ENCODE data around the gene NFIA.

NFIA gene

GRCh38 chr1:61486783-61487536 is 404.6 kb downstream of the NFIA start:
- TF ChIP-seq CTCF (conservative IDR thresholded peaks at IDR 0.05; ENCODE audit: low read depth, low read length), result no peak
- H3K4me3 ChIP-seq (ENCODE audit: low read depth, low read length), result no peak overlapping the region
- DNase-seq (ENCODE audit: low read depth), result no peak

GRCh38 chr1:61487801-61488200 is 405.4 kb downstream of the NFIA start:
- DNase-seq (ENCODE audit: low read depth), result no peak
- TF ChIP-seq CTCF (conservative IDR thresholded peaks at IDR 0.05; ENCODE audit: low read depth, low read length), result no peak
- H3K4me3 ChIP-seq (ENCODE audit: low read depth, low read length), result no peak overlapping the region

GRCh38 chr1:61490924-61491323 is 408.6 kb downstream of the NFIA start:
- DNase-seq (ENCODE audit: low read depth), result no peak
- no peak for TF ChIP-seq CTCF (conservative IDR thresholded peaks at IDR 0.05; ENCODE audit: low read depth, low read length)
- H3K4me3 ChIP-seq (ENCODE audit: low read depth, low read length), result no peak overlapping the region

GRCh38 chr1:61491497-61491896 is 409.1 kb downstream of the NFIA start:
- H3K4me3 ChIP-seq (ENCODE audit: low read depth, low read length), result no peak overlapping the region
- peak; percentile 37 for DNase-seq (ENCODE audit: low read depth)
- TF ChIP-seq CTCF (conservative IDR thresholded peaks at IDR 0.05; ENCODE audit: low read depth, low read length), result no peak

GRCh38 chr1:61494000-61494399 is 411.6 kb downstream of the NFIA start:
- no peak for DNase-seq (ENCODE audit: low read depth)
- no peak for TF ChIP-seq CTCF (conservative IDR thresholded peaks at IDR 0.05; ENCODE audit: low read depth, low read length)
- no peak overlapping the region for H3K4me3 ChIP-seq (ENCODE audit: low read depth, low read length)

GRCh38 chr1:61496501-61496900 is 414.1 kb downstream of the NFIA start:
- H3K4me3 ChIP-seq (ENCODE audit: low read depth, low read length), result no peak overlapping the region
- no peak for TF ChIP-seq CTCF (conservative IDR thresholded peaks at IDR 0.05; ENCODE audit: low read depth, low read length)
- peak; percentile 14 for DNase-seq (ENCODE audit: low read depth)

- TF ChIP-seq CTCF (conservative IDR thresholded peaks at IDR 0.05; ENCODE audit: low read depth, low read length), result no peak
- H3K4me3 ChIP-seq (ENCODE audit: low read depth, low read length), result no peak overlapping the region
- no peak for DNase-seq (ENCODE audit: low read depth)
These were observed 414.7 kb downstream of the NFIA start for GRCh38 chr1:61497013-61497412.

All from choroid plexus epithelial cell (primary cell).